ENCODE data around the gene CCDC102B. TPM values are rescaled to one million over a fixed set of nuclear protein-coding genes. Genes with fewer than 3 reads are reported as not detected.
A peak's percentile ranks its signal among the peaks of the same experiment; 100 is the strongest.
"Not testable (repeated sequence)": the region's sequence is repeated elsewhere in the genome, so short reads cannot be mapped to it uniquely, and the experiment has no call there.

CCDC102B gene
- total RNA-seq, 1 experiment from 2014 or later: 5.2 TPM

GRCh38 chr18:68826121-68826520 is 28.2 kb downstream of the CCDC102B start:
- no peak for DNase-seq (ENCODE audit: low read depth)

DNA sequence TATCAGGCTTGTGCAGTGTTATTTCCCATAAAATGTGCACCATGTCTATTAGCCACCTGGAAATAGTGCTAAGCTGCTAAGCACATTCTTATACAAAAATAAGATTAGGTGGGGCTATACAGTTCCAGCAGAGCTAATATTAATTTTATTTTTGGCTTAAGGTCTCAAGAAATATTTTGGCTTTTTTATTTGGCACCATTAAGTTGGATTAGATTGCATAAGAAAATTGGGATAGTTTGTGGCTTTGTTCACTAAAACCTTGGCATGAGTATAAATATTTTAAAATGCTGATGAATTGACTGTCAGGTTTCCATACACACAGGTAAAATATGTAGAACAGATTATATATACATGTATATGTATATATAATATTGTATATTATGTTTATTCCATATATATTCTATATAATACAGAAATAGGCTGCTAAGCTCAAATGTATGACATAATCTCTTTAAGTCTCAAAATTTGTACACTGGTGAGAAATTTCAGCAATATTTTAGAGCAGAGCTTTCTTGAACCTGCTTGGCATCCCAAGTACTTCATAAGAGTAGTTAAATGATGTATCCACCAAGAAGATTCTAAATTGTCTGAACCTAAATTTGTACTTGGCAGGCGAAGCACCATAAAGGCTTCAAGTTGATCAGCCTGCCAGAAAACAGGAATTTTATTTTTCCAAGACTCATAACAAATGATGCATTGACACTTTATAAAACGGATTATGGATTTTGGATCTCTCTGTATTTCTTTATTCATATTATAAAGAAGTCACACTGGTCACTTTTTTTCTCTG is 32.6 kb downstream of the CCDC102B start:
- no peak for DNase-seq (ENCODE audit: low read depth)

- no peak for DNase-seq (ENCODE audit: low read depth)
Observed at GRCh38 chr18:68833756-68834155, 35.9 kb downstream of the CCDC102B start.

DNA sequence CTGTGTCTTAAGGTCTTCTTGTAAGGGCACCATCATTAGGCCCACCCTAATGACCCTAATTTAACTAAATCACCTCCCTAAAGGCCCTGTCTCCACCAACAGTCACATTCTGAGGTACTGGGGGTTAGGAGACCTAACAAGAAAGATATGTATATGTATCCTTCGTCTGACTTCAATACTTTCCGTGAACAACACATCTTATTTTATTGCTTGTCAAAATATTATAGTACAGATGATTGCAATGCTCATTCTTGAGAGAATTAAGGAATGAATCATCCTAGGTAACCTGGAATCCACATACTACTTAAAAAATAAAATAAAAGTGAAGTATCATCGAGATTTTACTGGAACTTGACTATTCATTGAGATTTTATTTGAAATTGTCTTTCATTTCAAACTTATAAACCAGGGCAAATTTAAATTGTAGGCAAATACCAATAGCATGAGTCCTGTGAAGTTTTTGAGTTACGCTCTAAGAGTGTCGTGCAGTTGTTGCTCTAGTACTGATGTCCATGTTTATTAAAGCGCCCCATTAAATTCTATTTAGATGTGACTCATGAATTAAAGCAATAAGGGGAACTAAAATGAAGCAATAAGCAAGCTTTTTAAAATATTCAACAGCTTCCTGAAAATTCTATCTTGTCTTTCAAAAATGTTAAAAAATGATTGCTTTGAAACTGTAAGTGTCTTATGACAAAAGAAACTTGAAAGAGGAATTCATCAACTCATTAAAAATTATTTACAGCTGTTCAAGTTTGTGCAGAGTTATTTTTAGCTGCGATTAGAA is 40.0 kb downstream of the CCDC102B start:
- peak; percentile 83 for DNase-seq (ENCODE audit: low read depth)

- DNase-seq (ENCODE audit: low read depth): peak; percentile 55
Observed at GRCh38 chr18:68839701-68840100, 41.8 kb downstream of the CCDC102B start.

DNA sequence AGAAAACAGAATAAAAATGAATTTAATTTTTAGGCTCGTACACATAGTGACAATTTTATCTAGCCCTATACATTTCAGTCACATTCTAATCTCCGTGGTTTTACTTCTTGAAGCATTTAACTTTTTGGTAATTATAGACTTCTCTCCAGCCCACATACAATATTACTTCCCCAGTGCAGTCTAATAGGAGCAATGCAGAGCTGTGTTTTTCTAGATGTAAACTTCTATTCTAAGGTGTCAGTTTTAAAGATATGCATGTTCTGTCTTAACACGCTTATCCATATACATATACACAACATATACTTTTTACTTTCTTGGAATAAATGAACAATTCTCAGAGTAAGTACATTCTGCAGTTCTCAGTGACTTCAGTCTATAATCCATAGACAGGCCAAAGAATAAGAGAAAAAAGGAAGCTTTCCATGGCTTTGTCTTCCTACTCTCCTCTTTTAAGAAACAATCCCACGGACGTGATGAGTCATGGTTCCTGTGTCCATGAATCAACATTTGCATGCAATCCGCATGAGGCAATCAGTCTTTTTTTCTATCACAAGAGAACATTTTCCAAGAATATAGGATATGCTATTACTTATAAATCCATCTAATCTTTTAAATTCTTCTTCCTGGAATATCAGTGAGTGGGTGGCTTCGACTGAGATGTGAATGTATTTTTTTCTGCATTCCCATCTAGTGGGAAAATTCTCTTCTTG is 42.8 kb downstream of the CCDC102B start:
- peak; percentile 93 for DNase-seq (ENCODE audit: low read depth)

DNA sequence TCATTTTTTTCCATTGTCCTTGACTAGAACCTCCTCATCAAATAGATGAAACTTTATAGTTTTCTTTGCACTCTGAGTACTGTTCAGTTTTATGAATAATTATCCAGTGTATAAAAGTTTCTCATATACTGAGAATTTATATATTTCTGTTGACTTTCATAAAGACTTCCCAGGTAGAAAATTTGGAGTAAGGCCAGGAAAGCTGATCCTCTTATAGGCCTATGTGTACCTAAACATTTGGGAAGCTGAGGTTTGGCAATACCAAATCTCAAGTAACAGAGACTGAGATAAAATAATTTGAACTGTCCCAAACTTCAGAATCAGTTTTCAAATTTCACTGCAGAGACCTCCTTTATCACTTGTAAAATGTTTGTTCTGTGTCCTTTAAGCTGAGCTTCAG is 43.4 kb downstream of the CCDC102B start:
- DNase-seq (ENCODE audit: low read depth): no peak

DNA sequence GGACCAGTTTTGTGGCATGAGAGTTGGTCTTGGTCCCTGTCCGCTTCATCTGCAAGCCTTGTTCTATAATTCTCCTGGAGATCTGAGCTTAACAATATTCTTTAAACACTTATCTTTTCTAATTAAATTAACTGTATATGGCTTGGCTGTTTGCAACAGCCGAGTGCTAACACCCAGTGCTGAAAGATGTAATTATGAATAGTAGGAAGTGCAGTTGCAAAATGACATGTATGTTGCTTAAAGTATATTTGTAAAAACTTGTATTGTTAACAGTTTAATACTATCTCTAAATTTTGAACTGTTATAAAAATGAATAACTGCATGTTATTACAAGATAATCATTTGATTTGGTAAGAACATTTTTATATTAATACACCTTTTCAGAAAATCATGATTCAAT is 45.1 kb downstream of the CCDC102B start:
- DNase-seq (ENCODE audit: low read depth): no peak

- no peak for DNase-seq (ENCODE audit: low read depth)
Observed at GRCh38 chr18:68843473-68844089, 45.7 kb downstream of the CCDC102B start.

DNA sequence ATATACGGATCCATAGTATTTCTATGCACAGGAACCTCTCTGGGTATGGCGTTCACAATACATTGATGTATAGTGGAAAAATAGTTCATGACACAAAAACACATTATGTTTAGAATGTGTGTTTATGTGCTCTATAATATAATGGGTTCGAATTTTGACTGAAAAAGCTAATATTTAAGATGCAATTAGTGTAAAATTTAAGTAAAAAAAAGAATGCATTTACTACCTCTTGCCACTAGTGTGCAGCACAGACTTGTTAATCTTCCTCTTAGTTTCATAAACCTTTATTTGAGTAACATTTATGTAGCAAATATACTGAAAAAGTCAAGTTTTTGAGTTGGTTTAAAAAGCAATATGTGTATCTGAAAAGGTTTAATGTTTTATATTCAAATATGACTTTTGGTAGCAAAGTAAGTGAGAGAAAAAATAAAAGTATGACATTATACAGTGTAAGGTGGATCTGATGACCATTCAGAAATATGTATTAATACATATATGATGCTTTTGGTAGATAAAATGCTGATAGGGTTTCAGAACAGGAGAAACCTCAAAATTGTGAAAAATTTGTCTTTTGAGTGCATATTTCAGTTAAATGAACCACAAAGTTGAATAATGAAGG is 49.4 kb downstream of the CCDC102B start:
- peak; percentile 32 for DNase-seq (ENCODE audit: low read depth)

GRCh38 chr18:68848242-68848641 is 50.4 kb downstream of the CCDC102B start:
- no peak for DNase-seq (ENCODE audit: low read depth)

GRCh38 chr18:68854786-68855391 is 57.0 kb downstream of the CCDC102B start:
- DNase-seq (ENCODE audit: low read depth): no peak

GRCh38 chr18:68855491-68855890 is 57.6 kb downstream of the CCDC102B start:
- DNase-seq (ENCODE audit: low read depth): no peak

- peak; percentile 19 for DNase-seq (ENCODE audit: low read depth)
Observed at GRCh38 chr18:68861365-68861764, 63.5 kb downstream of the CCDC102B start.

DNA sequence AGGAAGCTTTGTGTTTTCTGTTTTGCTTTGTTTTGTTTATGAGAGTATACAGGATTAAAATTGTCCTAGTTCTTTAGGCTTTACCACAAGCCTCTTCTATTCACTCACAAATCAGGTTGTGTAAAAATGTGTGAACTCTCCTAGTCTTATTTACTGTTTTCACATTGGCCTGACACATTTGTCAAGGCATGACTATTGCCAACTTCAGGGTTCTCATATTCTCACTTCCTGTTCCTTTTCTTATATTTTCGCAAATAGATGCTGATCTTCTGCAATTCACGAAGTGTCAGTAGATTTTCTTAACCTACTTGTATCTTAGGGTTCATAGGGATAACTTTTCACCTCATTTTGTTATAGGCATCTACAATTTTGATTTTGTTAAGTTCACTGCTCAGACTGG is 67.1 kb downstream of the CCDC102B start:
- no peak for DNase-seq (ENCODE audit: low read depth)

GRCh38 chr18:68865503-68865902 is 67.6 kb downstream of the CCDC102B start:
- no peak for DNase-seq (ENCODE audit: low read depth)

- DNase-seq (ENCODE audit: low read depth): no peak
Observed at GRCh38 chr18:68873003-68873402, 75.1 kb downstream of the CCDC102B start.

DNA sequence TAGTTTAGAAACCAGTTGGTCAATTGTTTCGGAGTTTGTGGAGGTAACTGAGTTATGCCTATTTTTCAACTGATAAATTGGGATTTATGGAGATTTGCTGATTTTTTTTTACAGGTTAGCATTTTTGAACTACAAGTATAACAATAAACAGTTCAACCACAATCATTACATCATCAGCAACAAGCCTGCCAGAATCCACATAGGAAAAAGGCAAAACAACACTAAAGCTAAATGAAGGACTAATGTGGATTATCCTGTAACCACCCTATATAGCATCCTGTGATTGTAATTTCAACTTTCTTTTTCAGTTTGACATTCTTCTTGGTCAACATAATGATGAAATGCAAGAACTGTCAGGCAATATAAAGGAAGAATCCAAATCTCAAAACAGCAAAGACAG is 76.5 kb downstream of the CCDC102B start:
- peak; percentile 20 for DNase-seq (ENCODE audit: low read depth)

DNA sequence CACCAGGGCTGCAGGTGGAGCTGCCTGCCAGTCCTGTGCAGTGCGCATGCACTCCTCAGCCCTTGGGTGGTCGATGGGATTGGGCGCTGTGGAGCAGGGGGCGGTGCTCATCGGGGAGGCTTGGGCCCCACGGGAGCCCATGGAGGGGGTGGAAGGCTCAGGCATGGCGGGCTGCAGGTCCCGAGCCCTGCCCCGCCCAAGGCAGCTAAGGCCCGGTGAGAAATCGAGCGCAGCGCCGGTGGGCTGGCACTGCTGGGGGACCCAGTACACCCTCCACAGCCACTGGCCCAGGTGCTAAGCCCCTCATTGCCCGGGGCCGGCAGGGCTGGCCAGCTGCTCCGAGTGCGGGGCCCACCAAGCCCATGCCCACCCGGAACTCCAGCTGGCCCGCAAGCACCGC is 82.1 kb downstream of the CCDC102B start:
- not testable (repeated sequence) for DNase-seq (ENCODE audit: low read depth)

- DNase-seq (ENCODE audit: low read depth): no peak
Observed at GRCh38 chr18:68887410-68887809, 89.5 kb downstream of the CCDC102B start.

- no peak for DNase-seq (ENCODE audit: low read depth)
Observed at GRCh38 chr18:68893354-68893753, 95.5 kb downstream of the CCDC102B start.

Data from M059J (cell line).